ENCODE results near the gene RAP1GAP2.
"Not testable (repeated sequence)": the region's sequence is repeated elsewhere in the genome, so short reads cannot be mapped to it uniquely, and the experiment has no call there.

RAP1GAP2 gene

DNA sequence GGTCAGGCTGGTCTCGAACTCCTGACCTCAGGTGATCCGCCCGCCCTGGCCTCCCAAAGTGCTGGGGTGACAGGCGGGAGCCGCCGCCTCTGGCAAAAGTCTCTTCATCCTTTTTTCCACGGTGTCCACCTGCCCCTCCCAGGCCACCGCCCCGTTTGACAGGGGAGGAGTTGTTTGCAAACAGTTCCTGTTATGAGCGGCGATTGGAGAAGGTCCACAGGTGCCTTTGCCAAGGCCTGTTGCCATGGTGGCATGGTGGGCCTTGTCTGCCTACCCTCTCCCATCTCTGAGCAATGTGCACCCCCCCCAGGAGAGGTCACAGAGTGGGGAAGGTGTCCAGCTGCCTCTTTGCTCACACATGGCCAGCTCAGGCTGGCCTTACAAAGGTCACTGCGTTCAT, 16.0 kb upstream of the RAP1GAP2 start:
- no peak overlapping the region for H3K4me3 ChIP-seq (ENCODE audit: low read length)
- no peak for DNase-seq (ENCODE audit: low read depth)

DNA sequence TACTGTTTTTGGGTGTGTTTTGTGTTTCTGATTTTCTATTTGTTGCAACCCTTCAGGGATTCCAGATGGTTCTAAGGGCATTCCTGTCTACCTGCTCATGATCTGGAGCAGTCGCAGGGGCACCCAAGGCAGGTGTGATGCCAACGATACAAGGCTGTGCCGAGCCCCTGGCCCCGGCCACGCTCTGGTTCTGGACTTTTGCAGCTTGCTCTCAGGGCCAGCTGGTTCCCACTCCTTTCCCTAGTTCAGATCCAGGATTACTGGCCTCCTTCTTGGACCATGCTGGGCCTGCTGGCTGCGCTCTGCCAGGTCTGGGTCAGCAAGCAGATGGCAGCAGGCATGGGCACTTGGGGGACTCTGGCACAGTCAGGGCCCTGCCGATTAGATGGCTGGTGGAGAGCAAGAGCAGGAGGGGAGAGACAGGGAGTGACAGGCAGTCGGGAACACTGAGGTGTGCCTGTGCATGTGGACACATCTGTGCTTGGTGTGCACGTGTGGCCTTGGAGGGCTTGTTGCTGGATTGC, 15.2 kb upstream of the RAP1GAP2 start:
- no peak for DNase-seq (ENCODE audit: low read depth)
- no peak overlapping the region for H3K4me3 ChIP-seq (ENCODE audit: low read length)
- TF ChIP-seq, protein P1, sequence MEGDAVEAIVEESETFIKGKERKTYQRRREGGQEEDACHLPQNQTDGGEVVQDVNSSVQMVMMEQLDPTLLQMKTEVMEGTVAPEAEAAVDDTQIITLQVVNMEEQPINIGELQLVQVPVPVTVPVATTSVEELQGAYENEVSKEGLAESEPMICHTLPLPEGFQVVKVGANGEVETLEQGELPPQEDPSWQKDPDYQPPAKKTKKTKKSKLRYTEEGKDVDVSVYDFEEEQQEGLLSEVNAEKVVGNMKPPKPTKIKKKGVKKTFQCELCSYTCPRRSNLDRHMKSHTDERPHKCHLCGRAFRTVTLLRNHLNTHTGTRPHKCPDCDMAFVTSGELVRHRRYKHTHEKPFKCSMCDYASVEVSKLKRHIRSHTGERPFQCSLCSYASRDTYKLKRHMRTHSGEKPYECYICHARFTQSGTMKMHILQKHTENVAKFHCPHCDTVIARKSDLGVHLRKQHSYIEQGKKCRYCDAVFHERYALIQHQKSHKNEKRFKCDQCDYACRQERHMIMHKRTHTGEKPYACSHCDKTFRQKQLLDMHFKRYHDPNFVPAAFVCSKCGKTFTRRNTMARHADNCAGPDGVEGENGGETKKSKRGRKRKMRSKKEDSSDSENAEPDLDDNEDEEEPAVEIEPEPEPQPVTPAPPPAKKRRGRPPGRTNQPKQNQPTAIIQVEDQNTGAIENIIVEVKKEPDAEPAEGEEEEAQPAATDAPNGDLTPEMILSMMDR (conservative IDR thresholded peaks at IDR 0.05; ENCODE audit: low read depth, low read length), result no peak

More for the DNA sequence above, 16.0 kb upstream of the RAP1GAP2 start:
- TF ChIP-seq, protein P1 (conservative IDR thresholded peaks at IDR 0.05; ENCODE audit: low read depth, low read length), result no peak

DNA sequence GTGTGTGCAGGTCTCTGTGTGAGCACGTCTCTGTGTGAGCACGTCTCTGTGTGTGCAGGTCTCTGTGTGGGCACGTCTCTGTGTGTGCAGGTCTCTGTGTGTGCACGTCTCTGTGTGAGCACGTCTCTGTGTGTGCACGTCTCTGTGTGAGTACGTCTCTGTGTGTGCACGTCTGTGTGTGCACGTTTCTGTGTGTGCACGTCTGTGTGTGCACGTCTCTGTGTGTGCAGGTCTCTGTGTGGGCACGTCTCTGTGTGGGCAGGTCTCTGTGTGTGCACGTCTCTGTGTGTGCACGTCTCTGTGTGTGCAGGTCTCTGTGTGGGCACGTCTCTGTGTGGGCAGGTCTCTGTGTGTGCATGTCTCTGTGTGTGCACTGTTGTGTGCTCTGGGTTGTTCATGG, 14.6 kb upstream of the RAP1GAP2 start:
- not testable (repeated sequence) for H3K4me3 ChIP-seq (ENCODE audit: low read length); DNase-seq (ENCODE audit: low read depth)

DNA sequence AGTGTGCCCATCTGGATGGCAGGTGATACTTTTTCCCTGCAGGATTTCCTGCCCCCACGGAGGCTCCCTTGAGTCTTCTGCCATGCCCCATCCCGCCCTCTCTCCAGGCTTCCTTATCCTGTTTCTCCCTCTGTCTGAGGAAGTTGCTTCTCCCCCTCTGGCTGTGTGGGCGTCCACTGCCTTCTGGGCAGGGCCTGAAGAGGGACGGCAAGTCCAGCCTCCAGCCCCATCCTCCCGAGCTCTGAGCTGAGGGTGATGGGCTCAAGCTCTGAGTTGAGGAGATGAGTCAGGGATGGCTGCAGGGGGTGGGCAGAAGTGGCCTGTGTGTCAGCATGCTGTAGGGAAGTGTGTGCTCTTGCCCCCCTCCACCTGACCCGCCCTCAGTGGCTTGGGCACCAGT, 14.2 kb upstream of the RAP1GAP2 start:
- TF ChIP-seq, protein P1 (conservative IDR thresholded peaks at IDR 0.05; ENCODE audit: low read depth, low read length), result no peak
- no peak for DNase-seq (ENCODE audit: low read depth)
- no peak overlapping the region for H3K4me3 ChIP-seq (ENCODE audit: low read length)

DNA sequence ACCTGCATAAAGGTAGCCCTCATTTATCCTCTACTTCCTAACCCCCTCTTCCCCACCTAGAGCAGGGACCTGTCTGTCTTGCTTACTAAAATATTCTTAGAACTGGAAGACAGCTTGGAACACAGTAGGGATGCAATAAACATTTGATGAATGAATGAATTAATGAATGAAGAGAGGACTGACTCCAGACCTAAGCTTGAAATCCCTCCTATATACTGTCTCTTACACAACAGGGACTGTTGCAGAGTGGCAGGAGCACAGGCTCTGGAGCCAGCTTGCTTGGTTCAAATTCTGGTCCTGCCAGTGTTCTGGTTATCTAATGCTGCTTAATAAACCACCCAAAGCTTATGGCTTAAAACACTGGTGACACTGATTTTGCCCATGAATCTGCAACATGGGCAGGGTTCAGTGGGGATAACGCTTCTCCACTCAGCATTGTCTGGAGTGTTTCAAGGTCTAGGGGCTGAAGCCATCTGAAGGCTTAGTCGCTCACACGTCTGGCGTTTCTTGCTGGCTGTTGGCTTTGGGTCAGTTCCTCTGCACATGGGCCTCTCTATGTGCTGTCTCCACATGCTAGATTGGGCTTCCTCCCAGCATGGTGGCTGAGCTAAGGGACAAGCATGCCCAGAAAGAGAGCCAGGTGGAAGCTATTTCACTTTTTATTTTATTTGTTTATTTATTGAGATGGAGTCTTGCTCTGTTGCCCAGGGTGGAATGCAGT, 12.8 kb upstream of the RAP1GAP2 start:
- H3K4me3 ChIP-seq (ENCODE audit: low read length), result no peak overlapping the region

DNA sequence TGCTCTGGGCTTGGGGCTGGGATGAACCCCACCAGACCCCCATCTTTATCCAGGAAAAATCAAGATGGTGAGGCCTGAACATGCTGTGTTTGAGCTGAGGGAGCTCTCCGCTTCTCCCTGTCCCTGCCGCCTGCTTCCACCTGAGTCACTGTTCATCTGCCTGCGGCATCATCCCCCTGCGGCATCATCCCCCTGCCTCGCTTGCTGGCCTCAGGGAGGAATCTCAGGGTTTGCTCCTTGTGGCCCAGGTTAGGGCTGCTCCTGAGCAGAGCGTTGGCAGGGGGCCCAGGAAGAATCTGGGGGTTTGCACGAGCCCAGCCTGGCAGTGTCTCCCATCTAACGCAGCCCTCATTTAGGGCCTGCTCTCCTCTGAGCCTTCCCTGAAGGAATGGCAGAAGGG, 11.4 kb upstream of the RAP1GAP2 start:
- TF ChIP-seq, protein P1 (conservative IDR thresholded peaks at IDR 0.05; ENCODE audit: low read depth, low read length), result no peak
- H3K4me3 ChIP-seq (ENCODE audit: low read length), result no peak overlapping the region
- no peak for DNase-seq (ENCODE audit: low read depth)

More for the DNA sequence above, 12.8 kb upstream of the RAP1GAP2 start:
- TF ChIP-seq, protein P1 (conservative IDR thresholded peaks at IDR 0.05; ENCODE audit: low read depth, low read length), result no peak
- DNase-seq (ENCODE audit: low read depth), result no peak

DNA sequence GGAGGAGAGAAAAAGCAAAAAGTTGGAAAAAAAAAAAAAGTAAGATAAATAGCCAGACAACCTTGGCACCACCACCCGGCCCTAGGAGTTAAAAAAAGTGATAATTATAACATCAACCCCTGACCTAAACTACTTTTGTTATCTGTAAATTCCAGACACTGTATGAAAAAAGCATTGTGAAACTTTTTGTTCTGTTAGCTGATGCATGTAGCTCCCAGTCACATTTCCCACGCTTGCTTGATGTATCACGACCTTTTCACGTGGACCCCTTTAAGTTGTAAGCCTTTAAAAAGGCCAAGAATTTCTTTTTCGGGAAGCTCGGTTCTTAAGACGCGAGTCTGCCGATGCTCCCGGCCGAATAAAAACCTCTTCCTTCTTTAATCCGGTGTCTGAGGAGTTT, 10.9 kb upstream of the RAP1GAP2 start:
- DNase-seq (ENCODE audit: low read depth); H3K4me3 ChIP-seq (ENCODE audit: low read length): not testable (repeated sequence)

DNA sequence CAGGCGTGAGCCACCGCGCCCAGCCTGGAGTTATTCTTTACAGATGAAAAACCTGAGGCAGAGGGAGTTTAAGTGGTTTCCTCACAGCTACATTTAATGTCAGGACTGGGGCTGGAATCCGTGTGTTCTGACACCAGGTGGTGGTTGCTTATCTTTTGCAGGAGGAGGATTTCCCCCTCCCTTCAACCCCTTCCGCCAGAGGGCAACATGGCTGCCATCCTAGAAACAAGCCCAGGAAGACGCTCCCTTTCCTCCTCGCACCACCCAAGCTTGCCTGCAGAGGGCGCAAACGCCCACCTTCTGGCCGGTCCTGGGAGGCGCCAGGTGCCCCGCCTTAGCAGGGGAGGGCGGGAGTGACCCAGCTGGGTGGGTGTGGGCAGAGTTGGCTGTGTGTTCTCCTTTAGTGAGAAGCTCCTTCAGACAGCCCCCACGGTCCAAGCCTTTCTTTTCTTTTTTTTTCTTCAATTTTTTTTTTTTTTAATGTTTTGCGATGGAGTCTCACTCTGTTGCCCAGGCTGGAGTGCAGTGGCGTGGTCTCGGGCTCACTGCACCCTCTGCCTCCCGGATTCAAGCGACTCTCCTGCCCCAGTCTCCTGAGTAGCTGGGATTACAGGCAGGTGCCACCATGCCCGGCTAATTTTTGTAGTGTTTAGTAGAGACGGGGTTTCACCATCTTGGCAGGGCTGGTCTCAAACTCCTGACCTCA, 9.9 kb upstream of the RAP1GAP2 start:
- DNase-seq (ENCODE audit: low read depth), result peak; percentile 40
- H3K4me3 ChIP-seq (ENCODE audit: low read length), result no peak overlapping the region
- TF ChIP-seq, protein P1 (conservative IDR thresholded peaks at IDR 0.05; ENCODE audit: low read depth, low read length), result peak; percentile 94

All from retinal pigment epithelial cell (primary cell).